Mesothelial cell of epicardium (in vitro differentiated cells): ENCODE data around the gene CCDC91. TPM values are rescaled to one million over a fixed set of nuclear protein-coding genes. Genes with fewer than 3 reads are reported as not detected.

Experiments used
- DNase-seq, 2 experiments: peaks; one replicate each; pipeline ENCODE4 v3.0.0; 2021; ENCODE audit warnings: low spot score in 2 of 2; ENCODE audit not compliant: unreplicated experiment in 2 of 2
- H3K27ac Mint-ChIP-seq: 2 replicates; pipeline ENCODE4 v1.8.0; 2021; ENCODE audit warnings: mixed read lengths
- H3K27me3 Mint-ChIP-seq: 2 replicates; pipeline ENCODE4 v1.8.0; 2021; ENCODE audit warnings: low read depth, mixed read lengths
- H3K36me3 Mint-ChIP-seq: 2 replicates; pipeline ENCODE4 v1.8.0; 2021; ENCODE audit warnings: mixed read lengths
- H3K4me1 Mint-ChIP-seq: 2 replicates; pipeline ENCODE4 v1.8.0; 2021; ENCODE audit warnings: mixed read lengths
- H3K4me3 Mint-ChIP-seq: 2 replicates; pipeline ENCODE4 v1.8.0; 2021; ENCODE audit warnings: mild to moderate bottlenecking, moderate library complexity, mixed read lengths
- H3K9me3 Mint-ChIP-seq: 2 replicates; pipeline ENCODE4 v1.8.0; 2021; ENCODE audit warnings: mixed read lengths
- total RNA-seq: library from RNA; stranded (reverse); gene quantifications from 3 replicates; pipeline ENCODE4 v1.2.1, GENCODE V29; 2021
- TF ChIP-seq, protein P1 (sequence below): fragments of 200-600 bp; sonication (generic); IDR thresholded peaks from one replicate; pipeline ENCODE4 v1.5.0; 2021; ENCODE audit warnings: antibody characterized with exemption; ENCODE audit not compliant: unreplicated experiment

Gene CCDC91
- total RNA-seq, 1 donor from 2014 or later, result 30.7 TPM

DNA sequence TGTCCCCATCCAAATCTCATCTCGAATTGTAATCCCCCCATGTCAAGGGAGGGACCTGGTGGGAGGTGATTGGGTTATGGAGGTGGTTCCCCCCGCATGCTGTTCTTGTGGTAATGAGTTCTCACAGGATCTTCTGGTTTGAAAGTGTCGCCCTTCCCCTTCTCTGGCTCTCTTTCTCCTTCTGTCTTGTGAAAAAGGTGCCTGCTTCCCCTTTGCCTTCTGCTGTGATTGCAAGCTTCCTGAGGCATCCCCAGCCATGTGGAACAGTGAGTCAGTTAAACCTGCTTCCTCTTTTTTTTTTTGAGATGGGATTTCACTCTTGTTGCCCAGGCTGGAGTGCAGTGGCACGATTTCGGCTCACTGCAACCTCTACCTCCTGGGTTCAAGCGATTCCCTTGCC lies 104.0 kb downstream of the CCDC91 start:
- peaks cover 20% of the 10 kb centered on the region for H3K36me3 Mint-ChIP-seq
- TF ChIP-seq, protein P1, sequence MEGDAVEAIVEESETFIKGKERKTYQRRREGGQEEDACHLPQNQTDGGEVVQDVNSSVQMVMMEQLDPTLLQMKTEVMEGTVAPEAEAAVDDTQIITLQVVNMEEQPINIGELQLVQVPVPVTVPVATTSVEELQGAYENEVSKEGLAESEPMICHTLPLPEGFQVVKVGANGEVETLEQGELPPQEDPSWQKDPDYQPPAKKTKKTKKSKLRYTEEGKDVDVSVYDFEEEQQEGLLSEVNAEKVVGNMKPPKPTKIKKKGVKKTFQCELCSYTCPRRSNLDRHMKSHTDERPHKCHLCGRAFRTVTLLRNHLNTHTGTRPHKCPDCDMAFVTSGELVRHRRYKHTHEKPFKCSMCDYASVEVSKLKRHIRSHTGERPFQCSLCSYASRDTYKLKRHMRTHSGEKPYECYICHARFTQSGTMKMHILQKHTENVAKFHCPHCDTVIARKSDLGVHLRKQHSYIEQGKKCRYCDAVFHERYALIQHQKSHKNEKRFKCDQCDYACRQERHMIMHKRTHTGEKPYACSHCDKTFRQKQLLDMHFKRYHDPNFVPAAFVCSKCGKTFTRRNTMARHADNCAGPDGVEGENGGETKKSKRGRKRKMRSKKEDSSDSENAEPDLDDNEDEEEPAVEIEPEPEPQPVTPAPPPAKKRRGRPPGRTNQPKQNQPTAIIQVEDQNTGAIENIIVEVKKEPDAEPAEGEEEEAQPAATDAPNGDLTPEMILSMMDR, result no peak
- H3K4me3 Mint-ChIP-seq, result no peak overlapping the region
- H3K27ac Mint-ChIP-seq, result no peak overlapping the region
- H3K9me3 Mint-ChIP-seq, result peaks cover 11% of the 10 kb centered on the region
- H3K4me1 Mint-ChIP-seq, result no peaks in the 10 kb centered on the region
- no peaks in the 10 kb centered on the region for H3K27me3 Mint-ChIP-seq
- no peak for DNase-seq

DNA sequence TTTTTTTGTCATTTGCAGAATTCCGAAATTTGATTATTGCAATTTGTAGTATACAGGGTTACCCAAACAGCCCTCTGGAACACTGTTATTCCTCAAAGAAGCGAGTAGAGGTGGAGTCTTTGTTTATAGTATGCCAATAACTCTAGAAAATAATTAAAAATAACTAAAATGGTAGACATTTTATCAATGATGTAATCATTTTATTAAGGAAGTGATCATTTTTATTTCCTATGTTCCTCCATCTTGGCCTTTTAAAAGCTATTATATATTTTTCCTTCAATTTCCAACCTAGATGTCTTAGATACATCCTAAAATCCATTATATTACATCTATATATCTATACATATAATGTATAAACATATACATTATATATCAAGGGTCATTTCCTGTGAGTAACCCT lies 106.0 kb downstream of the CCDC91 start:
- DNase-seq, result no peak
- TF ChIP-seq, protein P1, result no peak
- no peaks in the 10 kb centered on the region for H3K27me3 Mint-ChIP-seq

DNA sequence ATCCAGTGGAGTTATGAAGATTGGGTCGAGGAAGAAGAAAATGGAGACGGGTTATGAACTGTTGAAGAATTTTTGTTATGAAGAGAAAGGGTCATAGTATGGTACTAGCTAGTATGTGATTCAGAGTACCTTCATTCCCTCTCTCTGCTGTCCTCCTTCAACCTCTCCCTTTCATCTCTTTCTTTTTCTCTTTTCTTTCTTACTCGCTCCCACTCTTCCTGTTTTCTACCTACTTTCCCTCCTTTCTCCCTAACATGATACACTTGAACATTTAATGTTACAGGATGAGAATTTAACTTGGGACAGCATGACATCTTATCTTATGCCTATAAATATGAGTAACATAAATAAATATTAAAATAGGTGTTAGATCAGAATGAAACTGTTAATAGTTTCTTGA lies 112.9 kb downstream of the CCDC91 start:
- TF ChIP-seq, protein P1, result no peak
- DNase-seq, result no peak
- peaks cover 4% of the 10 kb centered on the region for H3K9me3 Mint-ChIP-seq
- H3K4me3 Mint-ChIP-seq, result no peak overlapping the region
- no peaks in the 10 kb centered on the region for H3K4me1 Mint-ChIP-seq
- H3K27ac Mint-ChIP-seq, result no peak overlapping the region
- H3K36me3 Mint-ChIP-seq, result peaks cover 7% of the 10 kb centered on the region
- no peaks in the 10 kb centered on the region for H3K27me3 Mint-ChIP-seq

More for the DNA sequence above, 106.0 kb downstream of the CCDC91 start:
- H3K36me3 Mint-ChIP-seq, result peaks cover 10% of the 10 kb centered on the region
- no peaks in the 10 kb centered on the region for H3K9me3 Mint-ChIP-seq
- no peaks in the 10 kb centered on the region for H3K4me1 Mint-ChIP-seq
- no peak overlapping the region for H3K4me3 Mint-ChIP-seq
- no peak overlapping the region for H3K27ac Mint-ChIP-seq

DNA sequence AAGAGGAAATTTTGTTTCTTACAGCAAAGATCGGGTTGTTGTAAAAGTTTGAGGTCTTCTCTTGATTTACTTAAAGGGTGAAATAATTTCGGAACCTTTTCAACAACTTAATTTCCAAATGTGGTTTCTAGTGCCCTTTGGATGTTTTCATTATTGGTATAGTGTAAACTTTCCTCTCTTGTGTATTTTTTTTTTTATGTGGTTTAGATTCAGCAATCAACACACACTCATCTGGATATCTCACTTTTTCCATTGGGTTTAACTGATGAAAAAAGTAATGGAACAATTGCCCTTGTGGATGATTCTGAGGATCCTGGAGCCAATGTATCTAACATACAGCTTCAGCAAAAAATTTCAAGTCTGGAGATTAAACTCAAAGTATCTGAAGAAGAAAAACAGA lies 116.3 kb downstream of the CCDC91 start:
- H3K4me1 Mint-ChIP-seq, result no peaks in the 10 kb centered on the region
- H3K36me3 Mint-ChIP-seq, result peaks cover 13% of the 10 kb centered on the region
- TF ChIP-seq, protein P1, result no peak
- no peak for DNase-seq
- no peaks in the 10 kb centered on the region for H3K27me3 Mint-ChIP-seq
- no peak overlapping the region for H3K4me3 Mint-ChIP-seq
- H3K9me3 Mint-ChIP-seq, result peaks cover 4% of the 10 kb centered on the region
- H3K27ac Mint-ChIP-seq, result no peak overlapping the region

DNA sequence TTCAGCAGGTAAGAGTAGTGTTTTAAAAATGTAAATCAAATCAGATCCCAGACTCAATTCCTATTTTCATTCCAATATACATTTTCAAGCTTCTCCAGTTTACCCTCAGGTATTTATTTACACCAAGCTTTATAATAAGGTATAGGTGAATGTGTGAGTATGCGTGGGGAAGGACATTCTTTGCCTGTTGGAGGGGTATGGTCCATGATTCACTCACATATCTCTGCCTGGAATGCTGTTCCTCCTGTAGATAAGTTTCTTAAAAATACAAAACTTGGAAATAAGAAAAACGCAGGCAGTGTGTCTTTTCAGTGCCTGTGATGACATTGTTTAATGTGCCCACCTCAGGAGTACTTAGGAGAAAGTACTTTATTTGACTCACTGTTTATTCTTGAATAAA lies 118.6 kb downstream of the CCDC91 start:
- peaks cover 17% of the 10 kb centered on the region for H3K36me3 Mint-ChIP-seq
- no peak for DNase-seq
- no peaks in the 10 kb centered on the region for H3K9me3 Mint-ChIP-seq
- H3K4me3 Mint-ChIP-seq, result no peak overlapping the region
- H3K27me3 Mint-ChIP-seq, result no peaks in the 10 kb centered on the region
- H3K27ac Mint-ChIP-seq, result no peak overlapping the region
- TF ChIP-seq, protein P1, result no peak
- H3K4me1 Mint-ChIP-seq, result no peaks in the 10 kb centered on the region

DNA sequence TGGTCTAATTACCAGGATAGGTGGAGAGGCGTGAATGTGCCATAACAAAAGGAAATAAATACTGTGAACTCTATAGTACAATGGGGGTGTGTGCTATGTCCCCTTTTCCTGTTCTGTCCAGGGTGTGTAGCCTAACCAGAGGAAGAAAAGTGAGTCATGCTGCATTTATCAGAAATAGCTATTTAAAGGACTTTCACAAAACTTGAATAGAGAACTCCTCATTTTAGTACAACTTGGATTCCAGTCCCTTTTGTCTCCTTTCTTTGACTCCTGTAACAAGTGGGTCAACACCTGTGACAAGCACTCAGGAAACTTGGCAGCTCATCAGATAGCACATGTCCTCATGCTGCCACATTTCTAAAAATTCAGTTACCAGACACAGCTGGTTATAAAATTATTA lies 123.4 kb downstream of the CCDC91 start:
- Mint-ChIP-seq H3K4me3 (no peak overlapping the region), H3K9me3 (peaks cover 16% of the 10 kb centered on the region), H3K27me3 (no peaks in the 10 kb centered on the region), H3K4me1 (no peaks in the 10 kb centered on the region), H3K27ac (no peak overlapping the region), H3K36me3 (peaks cover 28% of the 10 kb centered on the region)
- TF ChIP-seq, protein P1, result no peak
- DNase-seq, result no peak
